Measurements from ENCODE around the gene SLCO3A1. TPM values are rescaled to one million over a fixed set of nuclear protein-coding genes. Genes with fewer than 3 reads are reported as not detected.

The SLCO3A1 gene
- total and polyA plus RNA-seq, 12 donors, result 1.8 to 26.6 (median 17.2) TPM

DNA sequence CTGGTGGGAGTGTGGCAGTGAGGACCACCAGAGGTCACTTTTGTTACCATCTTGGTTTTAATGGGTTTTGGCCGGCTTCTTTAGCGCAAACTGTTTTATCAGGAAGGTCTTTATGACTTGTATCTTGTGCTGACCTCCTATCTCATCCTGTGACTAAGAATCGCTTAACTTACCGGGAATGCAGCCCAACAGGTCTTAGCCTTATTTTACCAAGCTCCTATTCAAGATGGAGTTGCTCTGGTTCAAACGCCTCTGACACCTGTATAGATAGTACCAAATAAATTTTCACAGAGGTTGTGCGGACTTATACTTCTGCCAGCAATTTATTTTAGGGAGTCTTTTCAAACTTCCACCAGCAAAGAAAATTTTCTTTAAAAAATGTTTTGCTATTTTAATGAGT is 13.6 kb upstream of the SLCO3A1 start:
- DNase-seq, result no peak
- Histone ChIP-seq H3K27me3 (no peaks in the 10 kb centered on the region), H3K4me1 (replicated peaks in 1 of 2) (no peaks in the 10 kb centered on the region), H3K36me3 (replicated peaks in 1 of 2) (no peaks in the 10 kb centered on the region), H3K4me3 (no peak overlapping the region), H3K27ac (no peak overlapping the region), H3K9me3 (replicated peaks in 1 of 3) (no peaks in the 10 kb centered on the region)
- TF ChIP-seq, protein P1, sequence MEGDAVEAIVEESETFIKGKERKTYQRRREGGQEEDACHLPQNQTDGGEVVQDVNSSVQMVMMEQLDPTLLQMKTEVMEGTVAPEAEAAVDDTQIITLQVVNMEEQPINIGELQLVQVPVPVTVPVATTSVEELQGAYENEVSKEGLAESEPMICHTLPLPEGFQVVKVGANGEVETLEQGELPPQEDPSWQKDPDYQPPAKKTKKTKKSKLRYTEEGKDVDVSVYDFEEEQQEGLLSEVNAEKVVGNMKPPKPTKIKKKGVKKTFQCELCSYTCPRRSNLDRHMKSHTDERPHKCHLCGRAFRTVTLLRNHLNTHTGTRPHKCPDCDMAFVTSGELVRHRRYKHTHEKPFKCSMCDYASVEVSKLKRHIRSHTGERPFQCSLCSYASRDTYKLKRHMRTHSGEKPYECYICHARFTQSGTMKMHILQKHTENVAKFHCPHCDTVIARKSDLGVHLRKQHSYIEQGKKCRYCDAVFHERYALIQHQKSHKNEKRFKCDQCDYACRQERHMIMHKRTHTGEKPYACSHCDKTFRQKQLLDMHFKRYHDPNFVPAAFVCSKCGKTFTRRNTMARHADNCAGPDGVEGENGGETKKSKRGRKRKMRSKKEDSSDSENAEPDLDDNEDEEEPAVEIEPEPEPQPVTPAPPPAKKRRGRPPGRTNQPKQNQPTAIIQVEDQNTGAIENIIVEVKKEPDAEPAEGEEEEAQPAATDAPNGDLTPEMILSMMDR (IDR thresholded peaks at IDR 0.05), result no peak
- no peak for TF ChIP-seq POLR2A (IDR thresholded peaks at IDR 0.05)
- intact Hi-C loops (cut with DNase I), result no loop called here
- WGBS, 4 donors, result 60 to 81% (median 67%) methylated on average over 6 of the region's 6 CpGs

DNA sequence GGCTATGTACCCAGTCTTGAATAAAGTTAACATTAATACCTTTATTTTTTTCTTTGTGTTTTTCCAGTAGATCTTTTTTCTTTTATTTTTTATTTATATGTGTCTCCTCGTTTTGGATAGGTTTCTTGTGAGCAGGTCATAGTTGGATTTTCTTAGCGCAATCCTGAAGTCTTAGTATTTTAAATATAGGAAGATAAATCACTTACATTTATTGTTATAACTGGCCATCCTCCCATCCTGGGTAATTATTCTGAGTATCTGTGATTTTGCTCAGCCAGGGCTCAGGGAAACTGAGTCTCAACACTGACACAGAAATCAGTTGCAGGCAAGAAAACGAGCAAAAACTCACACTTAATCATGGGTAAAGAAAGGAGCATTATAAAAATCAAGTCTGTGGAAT is 11.6 kb upstream of the SLCO3A1 start:
- Histone ChIP-seq H3K27me3 (no peaks in the 10 kb centered on the region), H3K4me3 (no peak overlapping the region), H3K4me1 (replicated peaks in 1 of 2) (no peaks in the 10 kb centered on the region), H3K9me3 (replicated peaks in 1 of 3) (no peaks in the 10 kb centered on the region), H3K36me3 (replicated peaks in 1 of 2) (no peaks in the 10 kb centered on the region), H3K27ac (no peak overlapping the region)
- 79 to 80% (median 80%) methylated on average over 3 of the region's 3 CpGs for WGBS, 4 donors
- TF ChIP-seq, protein P1 (IDR thresholded peaks at IDR 0.05), result no peak
- no peak for TF ChIP-seq POLR2A (IDR thresholded peaks at IDR 0.05)
- no peak for DNase-seq
- intact Hi-C loops (cut with DNase I), result no loop called here

DNA sequence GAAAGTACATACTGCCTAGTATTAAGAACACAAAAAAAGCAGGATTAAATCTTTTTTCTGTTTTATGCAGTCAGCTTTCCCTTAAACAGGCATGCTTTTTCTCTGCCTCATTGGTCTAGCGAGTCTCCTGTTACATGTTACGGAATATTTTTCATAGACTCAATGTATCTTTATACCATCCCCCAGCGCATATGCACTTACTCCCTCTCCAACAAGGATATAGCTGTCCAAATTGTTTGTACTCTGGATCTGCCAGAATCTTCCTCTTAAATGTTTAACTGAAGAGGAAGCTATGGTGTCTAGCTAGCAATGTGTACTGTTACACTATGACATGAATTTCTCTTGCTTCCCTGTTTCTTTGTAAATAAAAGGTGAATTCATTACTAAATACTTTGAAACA is 9.2 kb upstream of the SLCO3A1 start:
- no peaks in the 10 kb centered on the region for H3K27me3 ChIP-seq
- H3K27ac ChIP-seq, result no peak overlapping the region
- no peak for DNase-seq
- TF ChIP-seq, protein P1 (IDR thresholded peaks at IDR 0.05), result no peak
- no peak for TF ChIP-seq POLR2A (IDR thresholded peaks at IDR 0.05)
- H3K9me3 ChIP-seq (replicated peaks in 1 of 3), result no peaks in the 10 kb centered on the region
- no peak overlapping the region for H3K4me3 ChIP-seq
- H3K4me1 ChIP-seq (replicated peaks in 1 of 2), result no peaks in the 10 kb centered on the region
- 91 to 97% (median 96%) methylated on average over 3 of the region's 3 CpGs for WGBS, 4 donors
- intact Hi-C loops (cut with DNase I), result no loop called here
- H3K36me3 ChIP-seq (replicated peaks in 1 of 2), result no peaks in the 10 kb centered on the region

DNA sequence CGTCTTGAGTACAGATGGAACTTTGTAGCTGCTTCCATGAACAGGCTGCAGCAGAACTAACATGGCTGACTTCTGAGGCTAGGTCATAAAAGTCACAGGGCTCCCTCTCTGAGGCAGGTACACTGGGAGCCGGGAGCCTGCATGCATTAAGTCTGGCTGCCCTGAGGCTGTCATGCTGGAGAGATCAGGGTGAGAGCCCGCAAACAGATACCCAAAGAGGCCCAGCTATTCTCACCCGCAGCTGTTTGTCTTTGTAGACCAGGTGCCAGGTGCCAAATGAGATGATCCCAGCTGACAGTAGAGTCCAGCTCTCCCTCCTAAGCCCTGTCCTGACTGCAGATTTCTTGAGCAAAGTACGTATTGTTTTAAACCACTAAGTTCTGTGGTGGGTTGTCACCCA is 8.6 kb upstream of the SLCO3A1 start:
- 88 to 92% (median 91%) methylated on average over 4 to 5 of the region's 5 CpGs for WGBS, 4 donors
- no peak overlapping the region for H3K4me3 ChIP-seq
- H3K27ac ChIP-seq, result no peak overlapping the region
- no peak for DNase-seq
- H3K4me1 ChIP-seq (replicated peaks in 1 of 2), result no peaks in the 10 kb centered on the region
- no peaks in the 10 kb centered on the region for H3K36me3 ChIP-seq (replicated peaks in 1 of 2)
- no peaks in the 10 kb centered on the region for H3K9me3 ChIP-seq (replicated peaks in 1 of 3)
- intact Hi-C loops (cut with DNase I), result no loop called here
- no peak for TF ChIP-seq POLR2A (IDR thresholded peaks at IDR 0.05)
- H3K27me3 ChIP-seq, result no peaks in the 10 kb centered on the region

DNA sequence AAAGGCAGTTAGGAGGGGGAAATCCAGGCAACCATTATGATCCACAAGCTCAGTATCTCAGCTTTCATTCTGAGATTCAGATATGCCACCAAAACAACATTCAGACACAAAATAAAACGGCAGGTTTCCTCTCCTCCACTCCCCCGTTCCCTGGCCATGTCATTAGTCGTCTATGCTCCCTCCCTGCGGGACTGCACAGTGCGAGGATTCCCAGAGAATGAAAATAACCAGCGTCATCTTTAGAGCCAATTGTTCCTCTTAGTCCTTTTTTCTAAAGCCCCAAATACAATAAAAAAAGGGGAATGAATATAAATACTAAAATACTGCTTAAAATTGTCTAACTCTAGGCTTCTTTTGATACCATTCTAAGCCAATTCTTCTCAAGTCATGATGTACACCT is 7.8 kb upstream of the SLCO3A1 start:
- Histone ChIP-seq H3K27ac (no peak overlapping the region), H3K27me3 (no peaks in the 10 kb centered on the region), H3K9me3 (replicated peaks in 1 of 3) (no peaks in the 10 kb centered on the region), H3K4me3 (no peak overlapping the region), H3K4me1 (replicated peaks in 1 of 2) (no peaks in the 10 kb centered on the region), H3K36me3 (replicated peaks in 1 of 2) (no peaks in the 10 kb centered on the region)
- WGBS, 4 donors, result 67 to 77% (median 69%) methylated on average over 6 of the region's 6 CpGs
- TF ChIP-seq, protein P1 (IDR thresholded peaks at IDR 0.05), result no peak
- no peak for TF ChIP-seq POLR2A (IDR thresholded peaks at IDR 0.05)
- intact Hi-C loops (cut with DNase I), result no loop called here
- DNase-seq, result no peak

All from adrenal gland (tissue), 12 donors.